Measurements from ENCODE around the gene MAK. TPM values are rescaled to one million over a fixed set of nuclear protein-coding genes. Genes with fewer than 3 reads are reported as not detected.

The MAK gene
- total and polyA plus RNA-seq, 2 experiments from 2014 or later: 0.35 to 1.6 TPM

DNA sequence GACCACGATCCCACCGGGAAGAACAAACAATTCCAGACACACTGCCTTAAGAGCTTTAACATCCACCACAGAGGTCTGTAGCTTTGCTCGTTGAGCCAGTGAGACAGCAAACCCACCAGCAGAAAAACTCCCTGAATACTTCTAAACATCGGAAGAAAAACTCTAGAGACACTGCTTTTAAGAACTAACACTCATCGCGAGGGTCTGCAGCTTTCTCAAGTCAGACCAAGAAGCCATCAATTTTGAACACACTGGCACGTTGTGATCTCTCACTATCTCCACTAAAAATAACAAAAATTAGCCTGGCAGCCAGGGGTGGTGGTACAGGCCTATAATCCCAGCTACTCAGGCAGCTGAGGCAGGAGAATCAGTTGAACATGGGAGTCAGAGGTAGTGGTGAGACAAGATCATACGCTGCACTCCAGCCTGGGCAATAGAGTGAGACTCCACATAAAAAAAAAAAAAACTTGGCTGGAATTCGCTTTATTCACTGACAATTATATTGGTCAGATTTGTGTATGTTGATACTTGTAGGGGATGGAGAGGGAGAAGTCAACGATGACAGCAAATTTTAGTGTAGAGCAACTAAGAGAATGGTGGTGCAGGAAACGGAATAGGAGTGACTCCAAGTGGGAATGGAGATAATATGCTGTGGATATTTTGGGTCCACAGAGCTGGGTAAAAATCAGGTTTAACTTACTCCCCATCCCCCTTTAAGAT is 116.3 kb downstream of the MAK start (continued):
- TF ChIP-seq ZNF462 (CRISPR knock-in tag; IDR thresholded peaks at IDR 0.05): no peak
- TF ChIP-seq, protein P1, sequence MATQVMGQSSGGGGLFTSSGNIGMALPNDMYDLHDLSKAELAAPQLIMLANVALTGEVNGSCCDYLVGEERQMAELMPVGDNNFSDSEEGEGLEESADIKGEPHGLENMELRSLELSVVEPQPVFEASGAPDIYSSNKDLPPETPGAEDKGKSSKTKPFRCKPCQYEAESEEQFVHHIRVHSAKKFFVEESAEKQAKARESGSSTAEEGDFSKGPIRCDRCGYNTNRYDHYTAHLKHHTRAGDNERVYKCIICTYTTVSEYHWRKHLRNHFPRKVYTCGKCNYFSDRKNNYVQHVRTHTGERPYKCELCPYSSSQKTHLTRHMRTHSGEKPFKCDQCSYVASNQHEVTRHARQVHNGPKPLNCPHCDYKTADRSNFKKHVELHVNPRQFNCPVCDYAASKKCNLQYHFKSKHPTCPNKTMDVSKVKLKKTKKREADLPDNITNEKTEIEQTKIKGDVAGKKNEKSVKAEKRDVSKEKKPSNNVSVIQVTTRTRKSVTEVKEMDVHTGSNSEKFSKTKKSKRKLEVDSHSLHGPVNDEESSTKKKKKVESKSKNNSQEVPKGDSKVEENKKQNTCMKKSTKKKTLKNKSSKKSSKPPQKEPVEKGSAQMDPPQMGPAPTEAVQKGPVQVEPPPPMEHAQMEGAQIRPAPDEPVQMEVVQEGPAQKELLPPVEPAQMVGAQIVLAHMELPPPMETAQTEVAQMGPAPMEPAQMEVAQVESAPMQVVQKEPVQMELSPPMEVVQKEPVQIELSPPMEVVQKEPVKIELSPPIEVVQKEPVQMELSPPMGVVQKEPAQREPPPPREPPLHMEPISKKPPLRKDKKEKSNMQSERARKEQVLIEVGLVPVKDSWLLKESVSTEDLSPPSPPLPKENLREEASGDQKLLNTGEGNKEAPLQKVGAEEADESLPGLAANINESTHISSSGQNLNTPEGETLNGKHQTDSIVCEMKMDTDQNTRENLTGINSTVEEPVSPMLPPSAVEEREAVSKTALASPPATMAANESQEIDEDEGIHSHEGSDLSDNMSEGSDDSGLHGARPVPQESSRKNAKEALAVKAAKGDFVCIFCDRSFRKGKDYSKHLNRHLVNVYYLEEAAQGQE (IDR thresholded peaks at IDR 0.05; ENCODE audit: unreplicated experiment): no peak
